Urinary bladder (tissue), 4 donors: Measurements from ENCODE around the gene PPP1R12A. TPM values are rescaled to one million over a fixed set of nuclear protein-coding genes. Genes with fewer than 3 reads are reported as not detected.

Experiments
- DNase-seq: peaks from one replicate; pipeline ENCODE4 v3.0.0-alpha.2; 2015; ENCODE audit errors: extremely low spot score
- H3K27ac ChIP-seq: one replicate; pipeline ENCODE4 v1.5.1; 2013; ENCODE audit warnings: low read depth, mild to moderate bottlenecking, moderate library complexity
- H3K36me3 ChIP-seq: one replicate; pipeline ENCODE4 v1.6.1; 2013; ENCODE audit warnings: mild to moderate bottlenecking, moderate library complexity; ENCODE audit not compliant: insufficient read depth
- H3K4me1 ChIP-seq: one replicate; pipeline ENCODE4 v1.6.1; 2013; ENCODE audit warnings: mild to moderate bottlenecking, moderate library complexity; ENCODE audit not compliant: insufficient read depth
- H3K4me3 ChIP-seq: one replicate; pipeline ENCODE4 v1.5.1; 2013; ENCODE audit warnings: low read depth, low read length
- WGBS: extraction: QIAGEN DNeasy Blood & Tissue Kit; methylation state at CpG from one replicate; pipeline ENCODE4 v1.1.7; 2013; 5-methylcytosine and 5-hydroxymethylcytosine counted together
- polyA plus RNA-seq: library from polyadenylated mRNA; stranded (reverse); fragments of 200-250 nt; gene quantifications from one replicate; pipeline ENCODE4 v1.2.3, GENCODE V29; 2013
- total RNA-seq: library from RNA; depleted of rRNA; stranded (reverse); fragments of >200 nt; gene quantifications from one replicate; pipeline ENCODE4 v1.2.3, GENCODE V29; 2014
- donor health status: healthy with polysubstance abuse.
- donor health status: healthy.

The PPP1R12A gene
- total and polyA plus RNA-seq, 2 donors: 177 to 668 TPM

GRCh38 chr12:79929065-79929464, 5.8 kb downstream of the PPP1R12A start:
- DNase-seq: no peak
- Histone ChIP-seq H3K27ac (no peak overlapping the region), H3K4me1 (no peaks in the 10 kb centered on the region), H3K36me3 (no peaks in the 10 kb centered on the region), H3K4me3 (no peak overlapping the region)
- 89% methylated on average over 10 of the region's 10 CpGs for WGBS

- Histone ChIP-seq H3K4me3 (no peak overlapping the region), H3K36me3 (no peaks in the 10 kb centered on the region), H3K4me1 (no peaks in the 10 kb centered on the region), H3K27ac (no peak overlapping the region)
- 15% methylated on average over 1 of the region's 1 CpG for WGBS
- no peak for DNase-seq
Measured at GRCh38 chr12:79927772-79928474, 7.0 kb downstream of the PPP1R12A start.

GRCh38 chr12:79926951-79927350, 7.9 kb downstream of the PPP1R12A start:
- Histone ChIP-seq H3K36me3 (no peaks in the 10 kb centered on the region), H3K27ac (no peak overlapping the region)
- no peak for DNase-seq

GRCh38 chr12:79925492-79925891, 9.4 kb downstream of the PPP1R12A start:
- WGBS: 26% methylated on average over 1 of the region's 1 CpG
- Histone ChIP-seq H3K27ac (no peak overlapping the region), H3K4me3 (no peak overlapping the region), H3K36me3 (no peaks in the 10 kb centered on the region), H3K4me1 (no peaks in the 10 kb centered on the region)
- no peak for DNase-seq

More at GRCh38 chr12:79926951-79927350, 7.9 kb downstream of the PPP1R12A start:
- Histone ChIP-seq H3K4me3 (no peak overlapping the region), H3K4me1 (no peaks in the 10 kb centered on the region)
- 59% methylated on average over 3 of the region's 3 CpGs for WGBS

- WGBS: 59% methylated on average over 1 of the region's 1 CpG
- Histone ChIP-seq H3K27ac (no peak overlapping the region), H3K36me3 (no peaks in the 10 kb centered on the region), H3K4me3 (no peak overlapping the region), H3K4me1 (no peaks in the 10 kb centered on the region)
- no peak for DNase-seq
Measured at GRCh38 chr12:79921786-79922185, 13.1 kb downstream of the PPP1R12A start.

- Histone ChIP-seq H3K4me1 (peaks cover under 1% of the 10 kb centered on the region), H3K4me3 (no peak overlapping the region), H3K36me3 (no peaks in the 10 kb centered on the region), H3K27ac (no peak overlapping the region)
- DNase-seq: no peak
- 72% methylated on average over 5 of the region's 5 CpGs for WGBS
Measured at GRCh38 chr12:79920421-79921238, 14.3 kb downstream of the PPP1R12A start.

- Histone ChIP-seq H3K4me1 (peaks cover 2% of the 10 kb centered on the region), H3K27ac (no peak overlapping the region), H3K36me3 (no peaks in the 10 kb centered on the region), H3K4me3 (no peak overlapping the region)
- no peak for DNase-seq
- 48% methylated on average over 1 of the region's 1 CpG for WGBS
Measured at GRCh38 chr12:79919762-79920161, 15.1 kb downstream of the PPP1R12A start.

- 89% methylated on average over 2 of the region's 2 CpGs for WGBS
- no peak overlapping the region for H3K27ac ChIP-seq
- peaks cover 2% of the 10 kb centered on the region for H3K4me1 ChIP-seq
Measured at GRCh38 chr12:79916826-79917225, 18.1 kb downstream of the PPP1R12A start.

GRCh38 chr12:79911889-79912656, 22.8 kb downstream of the PPP1R12A start:
- no peak for DNase-seq
- WGBS: 64% methylated on average over 6 of the region's 6 CpGs
- no peak overlapping the region for H3K4me3 ChIP-seq
- H3K27ac ChIP-seq: no peak overlapping the region
- no peaks in the 10 kb centered on the region for H3K36me3 ChIP-seq
- peaks cover 3% of the 10 kb centered on the region for H3K4me1 ChIP-seq

More at GRCh38 chr12:79916826-79917225, 18.1 kb downstream of the PPP1R12A start:
- DNase-seq: no peak
- Histone ChIP-seq H3K36me3 (no peaks in the 10 kb centered on the region), H3K4me3 (no peak overlapping the region)

GRCh38 chr12:79908366-79908765, 26.5 kb downstream of the PPP1R12A start:
- Histone ChIP-seq H3K4me1 (peaks cover 1% of the 10 kb centered on the region), H3K4me3 (no peak overlapping the region), H3K27ac (no peak overlapping the region), H3K36me3 (no peaks in the 10 kb centered on the region)
- DNase-seq: no peak

- 74% methylated on average over 2 of the region's 2 CpGs for WGBS
- no peak overlapping the region for H3K4me3 ChIP-seq
- H3K36me3 ChIP-seq: no peaks in the 10 kb centered on the region
- H3K4me1 ChIP-seq: no peaks in the 10 kb centered on the region
- no peak overlapping the region for H3K27ac ChIP-seq
- DNase-seq: no peak
Measured at GRCh38 chr12:79901506-79901905, 33.4 kb downstream of the PPP1R12A start.

GRCh38 chr12:79900951-79901350, 33.9 kb downstream of the PPP1R12A start:
- no peaks in the 10 kb centered on the region for H3K4me1 ChIP-seq
- no peak overlapping the region for H3K4me3 ChIP-seq
- 19% methylated on average over 2 of the region's 2 CpGs for WGBS
- DNase-seq: no peak
- H3K27ac ChIP-seq: no peak overlapping the region
- H3K36me3 ChIP-seq: no peaks in the 10 kb centered on the region

GRCh38 chr12:79900199-79900598, 34.7 kb downstream of the PPP1R12A start:
- Histone ChIP-seq H3K27ac (no peak overlapping the region), H3K36me3 (no peaks in the 10 kb centered on the region), H3K4me1 (no peaks in the 10 kb centered on the region), H3K4me3 (no peak overlapping the region)
- no peak for DNase-seq
- WGBS: 68% methylated on average over 2 of the region's 2 CpGs
